HG03097 (cell line): ENCODE measurements around the gene MSX2.

Experiments
- ATAC-seq: cut with Tn5 transposase; IDR thresholded peaks from one replicate; pipeline ENCODE4 v1.9.1; 2021; ENCODE audit not compliant: unreplicated experiment, low FRiP score

MSX2 gene

GRCh38 chr5:174717826-174718455, 6.4 kb upstream of the MSX2 start:
- ATAC-seq, result no peak

- ATAC-seq, result no peak
Observed at GRCh38 chr5:174718880-174719610, 5.3 kb upstream of the MSX2 start.

- ATAC-seq, result no peak
Observed at GRCh38 chr5:174719793-174720611, 4.4 kb upstream of the MSX2 start.

- ATAC-seq, result no peak
Observed at GRCh38 chr5:174720612-174721529, 3.5 kb upstream of the MSX2 start.

- ATAC-seq, result no peak
Observed at GRCh38 chr5:174721530-174722432, 2.6 kb upstream of the MSX2 start.

- no peak for ATAC-seq
Observed at GRCh38 chr5:174722500-174722899, 1.9 kb upstream of the MSX2 start.

- no peak for ATAC-seq
Observed at GRCh38 chr5:174723315-174723978, 935 bp upstream of the MSX2 start.

GRCh38 chr5:174723979-174724483, 351 bp upstream of the MSX2 start:
- ATAC-seq, result no peak

- no peak for ATAC-seq
Observed at GRCh38 chr5:174725261-174725990, 1.0 kb downstream of the MSX2 start.

GRCh38 chr5:174725991-174726601, 1.7 kb downstream of the MSX2 start:
- no peak for ATAC-seq

- ATAC-seq, result no peak
Observed at GRCh38 chr5:174726916-174727793, 2.8 kb downstream of the MSX2 start.

- ATAC-seq, result no peak
Observed at GRCh38 chr5:174727794-174728680, 3.7 kb downstream of the MSX2 start.

- ATAC-seq, result no peak
Observed at GRCh38 chr5:174729075-174729680, 4.8 kb downstream of the MSX2 start.

GRCh38 chr5:174731214-174732035, 7.0 kb downstream of the MSX2 start:
- no peak for ATAC-seq
